Measurements from ENCODE around the gene CCDC188. TPM values are rescaled to one million over a fixed set of nuclear protein-coding genes. Genes with fewer than 3 reads are reported as not detected.

The CCDC188 gene
- total RNA-seq, 2 donors from 2014 or later, result not detected

- H3K9me3 ChIP-seq (ENCODE audit: control insufficient read depth, low read length), result peaks cover 1% of the 10 kb centered on the region
- H3K27me3 ChIP-seq (ENCODE audit: control insufficient read depth, insufficient read depth, low read length, poor library complexity, severe bottlenecking), result no peaks in the 10 kb centered on the region
- 91 to 93% methylated on average over 3 to 8 of the region's 8 CpGs for WGBS, 2 experiments (ENCODE audit: insufficient coverage in 1 of 2, insufficient read length in 1 of 2)
- Mint-ChIP-seq H3K4me1 (no peaks in the 10 kb centered on the region), H3K27ac (no peak overlapping the region), H3K9me3 (no peaks in the 10 kb centered on the region), H3K27me3 (ENCODE audit: insufficient read depth) (no peaks in the 10 kb centered on the region), H3K36me3 (ENCODE audit: low read depth) (peaks cover 78% of the 10 kb centered on the region), H3K4me3 (no peak overlapping the region)
- no peak overlapping the region for H3K27ac ChIP-seq (ENCODE audit: low read depth, low read length)
- H3K9ac ChIP-seq (ENCODE audit: extremely low read depth, low read length, poor library complexity, severe bottlenecking), result no peak overlapping the region
- H3K4me1 ChIP-seq (ENCODE audit: control insufficient read depth, insufficient read depth, low read length), result no peaks in the 10 kb centered on the region
- H3K36me3 ChIP-seq (ENCODE audit: control insufficient read depth, insufficient read depth, low read length), result peaks cover 79% of the 10 kb centered on the region
- no peak overlapping the region for H3K4me3 ChIP-seq (ENCODE audit: low read length)
- no peak for DNase-seq
- TF ChIP-seq, protein P1, sequence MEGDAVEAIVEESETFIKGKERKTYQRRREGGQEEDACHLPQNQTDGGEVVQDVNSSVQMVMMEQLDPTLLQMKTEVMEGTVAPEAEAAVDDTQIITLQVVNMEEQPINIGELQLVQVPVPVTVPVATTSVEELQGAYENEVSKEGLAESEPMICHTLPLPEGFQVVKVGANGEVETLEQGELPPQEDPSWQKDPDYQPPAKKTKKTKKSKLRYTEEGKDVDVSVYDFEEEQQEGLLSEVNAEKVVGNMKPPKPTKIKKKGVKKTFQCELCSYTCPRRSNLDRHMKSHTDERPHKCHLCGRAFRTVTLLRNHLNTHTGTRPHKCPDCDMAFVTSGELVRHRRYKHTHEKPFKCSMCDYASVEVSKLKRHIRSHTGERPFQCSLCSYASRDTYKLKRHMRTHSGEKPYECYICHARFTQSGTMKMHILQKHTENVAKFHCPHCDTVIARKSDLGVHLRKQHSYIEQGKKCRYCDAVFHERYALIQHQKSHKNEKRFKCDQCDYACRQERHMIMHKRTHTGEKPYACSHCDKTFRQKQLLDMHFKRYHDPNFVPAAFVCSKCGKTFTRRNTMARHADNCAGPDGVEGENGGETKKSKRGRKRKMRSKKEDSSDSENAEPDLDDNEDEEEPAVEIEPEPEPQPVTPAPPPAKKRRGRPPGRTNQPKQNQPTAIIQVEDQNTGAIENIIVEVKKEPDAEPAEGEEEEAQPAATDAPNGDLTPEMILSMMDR (conservative IDR thresholded peaks at IDR 0.05), result no peak
Measured at GRCh38 chr22:20101638-20102037, 49.2 kb downstream of the CCDC188 start.

DNA sequence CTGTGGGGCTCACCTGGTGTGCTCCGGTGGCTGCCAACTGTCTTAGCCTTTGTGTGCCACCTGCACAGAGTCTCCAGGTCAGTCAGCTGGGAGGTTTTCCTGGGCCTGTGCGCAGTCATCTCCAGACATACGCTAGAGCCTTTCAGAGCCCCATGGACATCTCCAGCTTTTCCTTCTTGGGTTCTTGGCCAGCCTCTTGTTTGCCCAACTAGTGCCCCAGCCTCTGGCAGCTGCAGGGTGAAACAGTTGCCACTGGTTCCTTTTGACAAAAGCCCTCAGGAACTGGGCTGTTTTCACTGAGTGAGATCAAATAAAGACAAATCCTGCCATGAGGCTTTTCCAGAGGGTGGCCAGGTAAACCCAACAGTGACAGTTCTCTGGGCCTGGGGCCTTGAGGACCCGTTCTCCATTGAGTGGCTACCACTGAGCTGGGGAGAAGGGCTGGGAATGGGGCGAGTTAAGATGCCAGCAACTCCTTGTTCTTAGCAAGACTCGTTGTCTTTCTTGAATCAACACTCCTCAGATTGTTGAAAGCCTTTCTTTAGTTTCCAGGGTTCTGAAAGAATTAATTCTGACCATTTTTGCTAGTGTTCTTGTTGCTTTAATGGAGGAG is 51.6 kb downstream of the CCDC188 start:
- Mint-ChIP-seq H3K4me1 (no peaks in the 10 kb centered on the region), H3K36me3 (ENCODE audit: low read depth) (peaks cover 89% of the 10 kb centered on the region), H3K4me3 (no peak overlapping the region), H3K27me3 (ENCODE audit: insufficient read depth) (no peaks in the 10 kb centered on the region), H3K27ac (no peak overlapping the region), H3K9me3 (no peaks in the 10 kb centered on the region)
- H3K27ac ChIP-seq (ENCODE audit: low read depth, low read length), result no peak overlapping the region
- DNase-seq, result no peak
- H3K27me3 ChIP-seq (ENCODE audit: control insufficient read depth, insufficient read depth, low read length, poor library complexity, severe bottlenecking), result no peaks in the 10 kb centered on the region
- WGBS, 2 experiments (ENCODE audit: insufficient coverage in 1 of 2, insufficient read length in 1 of 2), result 94 to 98% methylated on average over 5 to 6 of the region's 6 CpGs
- H3K36me3 ChIP-seq (ENCODE audit: control insufficient read depth, insufficient read depth, low read length), result peaks cover 79% of the 10 kb centered on the region
- H3K9me3 ChIP-seq (ENCODE audit: control insufficient read depth, low read length), result peaks cover 7% of the 10 kb centered on the region
- H3K4me1 ChIP-seq (ENCODE audit: control insufficient read depth, insufficient read depth, low read length), result no peaks in the 10 kb centered on the region
- no peak overlapping the region for H3K9ac ChIP-seq (ENCODE audit: extremely low read depth, low read length, poor library complexity, severe bottlenecking)
- H3K4me3 ChIP-seq (ENCODE audit: low read length), result no peak overlapping the region
- TF ChIP-seq, protein P1 (conservative IDR thresholded peaks at IDR 0.05), result no peak

Small RNA genes lying within 50 kb of the gene (microRNA-seq; reads per million reads assigned to microRNA genes)
- not detected for gene MIR6816 (ENCODE audit: borderline microRNAs expressed)

Other genes starting within 250 kb of the CCDC188 start
- gene COMT, start 209.3 kb downstream of the CCDC188 start, total RNA-seq, result 10 to 100 TPM; 26.6 to 27.8 TPM
- 10 to 100 TPM in 1 of 2 donors, 1 to 10 TPM in 1; 7.3 to 13.6 TPM for gene TXNRD2, start 209.2 kb downstream of the CCDC188 start, total RNA-seq
- 10 to 100 TPM; 48.3 to 61.3 TPM for gene ARVCF, start 134.2 kb downstream of the CCDC188 start, total RNA-seq
- gene TANGO2, start 129.9 kb downstream of the CCDC188 start, total RNA-seq, result 10 to 100 TPM; 19.9 to 21.8 TPM
- 10 to 100 TPM; 61.3 to 76.1 TPM for gene DGCR8, start 70.8 kb downstream of the CCDC188 start, total RNA-seq
- 100 to 1,000 TPM; 320 to 415 TPM for gene RANBP1, start 35.0 kb downstream of the CCDC188 start, total RNA-seq
- 10 to 100 TPM; 45.6 to 55.2 TPM for gene TRMT2A, start 33.8 kb downstream of the CCDC188 start, total RNA-seq
- 10 to 100 TPM; 82.2 to 82.3 TPM for gene ZDHHC8, start 19.3 kb downstream of the CCDC188 start, total RNA-seq
- 10 to 100 TPM; 12.8 to 17.7 TPM for gene RTN4R, start 117.3 kb upstream of the CCDC188 start, total RNA-seq
- gene DGCR6L, start 169.0 kb upstream of the CCDC188 start, total RNA-seq, result 10 to 100 TPM; 51.3 to 53.7 TPM
- gene ZNF74, start 243.1 kb upstream of the CCDC188 start, total RNA-seq, result 10 to 100 TPM; 36.9 to 41.7 TPM